ENCODE measurements around the gene CEP120. TPM values are rescaled to one million over a fixed set of nuclear protein-coding genes. Genes with fewer than 3 reads are reported as not detected.

Gene CEP120
- total RNA-seq, 4 donors from 2014 or later, result 14.3 to 24.1 (median 15.8) TPM

DNA sequence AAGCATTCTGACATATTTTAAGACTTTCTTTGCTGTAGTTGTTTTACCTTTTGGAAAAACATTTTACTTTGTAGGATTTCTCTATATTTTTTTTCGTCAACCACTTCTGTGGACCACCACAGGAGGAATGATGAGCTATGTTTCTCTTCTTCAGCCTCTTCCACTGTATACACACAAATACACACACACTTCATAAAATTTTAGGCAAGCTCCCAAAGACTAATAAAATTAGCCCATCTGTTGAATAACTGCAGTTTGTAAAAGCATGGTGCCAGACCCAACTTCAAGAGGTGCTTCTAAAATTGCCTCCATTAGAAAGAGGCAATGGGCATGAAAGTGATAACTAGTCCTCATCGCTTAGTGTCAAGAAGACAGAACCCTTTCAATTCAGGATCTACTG is 4.1 kb upstream of the CEP120 start:
- WGBS, result 95% methylated on average over 2 of the region's 2 CpGs
- Histone ChIP-seq H3K9me3 (no peaks in the 10 kb centered on the region), H3K4me3 (no peak overlapping the region), H3K27me3 (no peaks in the 10 kb centered on the region), H3K4me1 (peaks cover under 1 to 7% (median 2%) of the 10 kb centered on the region in 4 donors), H3K27ac (replicated peaks in 1 of 4) (no peak overlapping the region), H3K36me3 (no peaks in the 10 kb centered on the region)
- TF ChIP-seq POLR2A (IDR thresholded peaks at IDR 0.05; ENCODE audit: low read depth), result no peak
- TF ChIP-seq EP300 (IDR thresholded peaks at IDR 0.05), result no peak
- TF ChIP-seq POLR2AphosphoS5 (IDR thresholded peaks at IDR 0.05), result no peak
- TF ChIP-seq, protein P1, sequence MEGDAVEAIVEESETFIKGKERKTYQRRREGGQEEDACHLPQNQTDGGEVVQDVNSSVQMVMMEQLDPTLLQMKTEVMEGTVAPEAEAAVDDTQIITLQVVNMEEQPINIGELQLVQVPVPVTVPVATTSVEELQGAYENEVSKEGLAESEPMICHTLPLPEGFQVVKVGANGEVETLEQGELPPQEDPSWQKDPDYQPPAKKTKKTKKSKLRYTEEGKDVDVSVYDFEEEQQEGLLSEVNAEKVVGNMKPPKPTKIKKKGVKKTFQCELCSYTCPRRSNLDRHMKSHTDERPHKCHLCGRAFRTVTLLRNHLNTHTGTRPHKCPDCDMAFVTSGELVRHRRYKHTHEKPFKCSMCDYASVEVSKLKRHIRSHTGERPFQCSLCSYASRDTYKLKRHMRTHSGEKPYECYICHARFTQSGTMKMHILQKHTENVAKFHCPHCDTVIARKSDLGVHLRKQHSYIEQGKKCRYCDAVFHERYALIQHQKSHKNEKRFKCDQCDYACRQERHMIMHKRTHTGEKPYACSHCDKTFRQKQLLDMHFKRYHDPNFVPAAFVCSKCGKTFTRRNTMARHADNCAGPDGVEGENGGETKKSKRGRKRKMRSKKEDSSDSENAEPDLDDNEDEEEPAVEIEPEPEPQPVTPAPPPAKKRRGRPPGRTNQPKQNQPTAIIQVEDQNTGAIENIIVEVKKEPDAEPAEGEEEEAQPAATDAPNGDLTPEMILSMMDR (IDR thresholded peaks at IDR 0.05), result no peak
- intact Hi-C loops (cut with DNase I), result no loop called here
- no peak for DNase-seq (ENCODE audit: extremely low spot score)

DNA sequence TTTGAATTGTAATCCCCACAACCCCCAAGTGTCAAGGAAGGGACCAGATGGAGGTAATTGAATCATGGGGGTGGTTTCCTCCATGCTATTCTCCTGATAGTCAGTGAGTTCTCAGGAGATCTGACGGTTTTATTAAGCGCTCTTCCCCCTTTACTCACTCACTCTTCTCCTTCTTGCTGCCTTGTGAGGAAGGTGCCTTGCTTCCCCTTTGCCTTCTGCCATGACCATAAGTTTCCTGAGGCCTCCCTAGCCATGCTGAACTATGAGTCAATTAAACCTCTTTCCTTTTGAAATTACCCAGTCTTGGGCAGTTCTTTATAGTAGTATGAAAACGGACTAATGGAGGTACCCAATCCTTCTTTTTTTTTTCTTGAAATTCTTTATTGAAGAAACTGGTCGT is 2.2 kb upstream of the CEP120 start:
- intact Hi-C loops (cut with DNase I), result no loop called here

DNA sequence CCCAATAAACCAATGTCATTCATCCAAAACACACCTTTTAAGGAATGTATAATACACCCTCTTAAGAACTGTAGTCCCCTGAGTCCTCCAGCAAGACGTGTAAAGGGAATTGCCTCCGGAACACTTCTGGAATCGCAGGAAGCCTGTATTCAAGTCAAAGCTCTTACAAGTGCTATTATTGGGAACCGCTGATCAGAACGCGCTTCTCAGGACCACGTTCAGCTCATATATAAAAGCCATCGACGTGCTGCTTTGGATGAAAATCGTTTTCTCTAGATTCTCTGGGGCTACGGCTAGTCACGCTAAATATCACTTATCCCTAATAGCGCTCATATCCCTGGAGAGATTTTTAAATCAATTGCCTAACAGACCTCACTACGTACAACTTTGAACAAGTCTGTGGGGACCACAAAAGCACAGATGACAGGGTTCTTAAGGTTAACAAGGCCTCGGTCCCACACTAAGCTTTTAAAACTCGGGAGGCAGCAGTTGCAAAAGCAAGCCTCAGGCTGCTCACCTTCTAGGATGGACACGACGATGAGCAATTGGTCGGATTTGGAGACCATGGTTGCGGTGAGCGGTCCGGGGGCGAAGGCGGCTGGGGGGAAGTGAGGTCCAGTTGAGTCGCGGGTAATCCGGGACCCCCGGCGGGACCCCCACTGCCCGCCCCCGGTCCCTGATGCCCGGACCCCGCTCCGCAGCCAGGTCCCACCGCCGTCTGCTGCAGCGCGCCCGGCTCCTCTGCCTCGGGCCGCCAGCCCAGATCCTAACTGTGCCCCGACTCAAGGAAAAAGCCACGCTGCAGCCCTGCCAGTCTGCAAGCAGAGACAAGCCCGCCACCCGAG is 548 bp downstream of the CEP120 start:
- Histone ChIP-seq H3K4me1 (peaks cover 18 to 29% (median 22%) of the 10 kb centered on the region in 4 donors), H3K4me3 (peak overlapping the region; percentile 74 to 99 (median 84)), H3K36me3 (peaks cover 0 to 7% (median 3%) of the 10 kb centered on the region in 4 donors), H3K9me3 (no peaks in the 10 kb centered on the region), H3K27ac (replicated peaks in 1 of 4) (peak overlapping the region; percentile 86 to 98 (median 90)), H3K27me3 (no peaks in the 10 kb centered on the region)
- no peak for TF ChIP-seq POLR2AphosphoS5 (IDR thresholded peaks at IDR 0.05)
- TF ChIP-seq, protein P1 (IDR thresholded peaks at IDR 0.05), result no peak
- WGBS, result under 1% methylated on average over 21 of the region's 45 CpGs
- intact Hi-C loops (cut with DNase I), result loop anchor here (2.0 to 5.0 kb wide), 2 partner anchors 90 to 190 kb away; partner anchors contain the start of gene CSNK1G3
- no peak for DNase-seq (ENCODE audit: extremely low spot score)

More for the DNA sequence above, 2.2 kb upstream of the CEP120 start:
- 88% methylated on average over 4 of the region's 4 CpGs for WGBS
- Histone ChIP-seq H3K9me3 (no peaks in the 10 kb centered on the region), H3K27me3 (no peaks in the 10 kb centered on the region), H3K36me3 (no peaks in the 10 kb centered on the region), H3K4me3 (no peak overlapping the region), H3K4me1 (peaks cover 18 to 22% (median 21%) of the 10 kb centered on the region in 4 donors), H3K27ac (replicated peaks in 1 of 4) (no peak overlapping the region)
- no peak for TF ChIP-seq POLR2AphosphoS5 (IDR thresholded peaks at IDR 0.05)
- TF ChIP-seq EP300 (IDR thresholded peaks at IDR 0.05), result no peak
- no peak for TF ChIP-seq POLR2A (IDR thresholded peaks at IDR 0.05; ENCODE audit: low read depth)
- TF ChIP-seq, protein P1 (IDR thresholded peaks at IDR 0.05), result no peak
- DNase-seq (ENCODE audit: extremely low spot score), result no peak

DNA sequence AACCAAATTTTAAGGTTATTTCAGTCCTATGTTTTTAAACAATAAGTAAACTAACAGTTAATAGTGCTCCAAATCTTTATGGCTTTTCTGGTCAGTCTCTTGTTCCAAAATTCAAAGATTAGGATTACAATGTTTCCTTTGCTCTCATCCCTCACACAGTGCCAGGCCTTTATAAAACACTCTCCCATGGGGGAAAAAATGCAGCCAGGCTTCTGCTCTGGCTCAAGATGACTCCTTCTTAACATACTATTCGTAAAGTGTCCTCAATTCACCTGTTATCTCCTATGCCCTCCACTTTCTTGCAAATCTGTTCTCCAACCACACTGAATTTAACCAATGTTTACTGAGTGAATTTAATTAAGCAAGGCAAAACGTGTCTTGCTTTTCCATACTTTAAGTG is 1.4 kb downstream of the CEP120 start:
- Histone ChIP-seq H3K9me3 (no peaks in the 10 kb centered on the region), H3K4me3 (peak overlapping the region; percentile 74 to 99 (median 84)), H3K4me1 (peaks cover 18 to 29% (median 22%) of the 10 kb centered on the region in 4 donors), H3K27ac (replicated peaks in 1 of 4) (peak overlapping the region in 3 of 4 donors; percentile 86 to 98 (median 90)), H3K27me3 (no peaks in the 10 kb centered on the region), H3K36me3 (peaks cover 0 to 10% (median 3%) of the 10 kb centered on the region in 4 donors)
- TF ChIP-seq, protein P1 (IDR thresholded peaks at IDR 0.05), result no peak
- no peak for TF ChIP-seq POLR2A (IDR thresholded peaks at IDR 0.05; ENCODE audit: low read depth)
- TF ChIP-seq POLR2AphosphoS5 (IDR thresholded peaks at IDR 0.05), result no peak
- TF ChIP-seq EP300 (IDR thresholded peaks at IDR 0.05), result no peak
- no peak for DNase-seq (ENCODE audit: extremely low spot score)
- intact Hi-C loops (cut with DNase I), result loop anchor here (2.0 to 5.0 kb wide), 2 partner anchors 91 to 191 kb away; partner anchors contain the start of gene CSNK1G3
- WGBS, result 12% methylated on average over 2 of the region's 2 CpGs

Measured in esophagus muscularis mucosa (tissue), 4 donors.